ENCODE data around the gene SLC32A1. TPM values are rescaled to one million over a fixed set of nuclear protein-coding genes. Genes with fewer than 3 reads are reported as not detected.

SLC32A1 gene
- total RNA-seq, 2 experiments from 2014 or later = not detected

Other genes with a start within 250 kb of the SLC32A1 start
- gene ADIG, start 143.3 kb upstream of the SLC32A1 start, total RNA-seq = not detected
- under 1 TPM in 1 of 2 experiments, not detected in 1; 0.12 TPM for gene ARHGAP40, start 122.7 kb upstream of the SLC32A1 start, total RNA-seq
- gene ACTR5, start 24.0 kb downstream of the SLC32A1 start, total RNA-seq = 1 to 10 TPM; 7.3 to 7.5 TPM
- 10 to 100 TPM; 65.3 to 65.4 TPM for gene PPP1R16B, start 81.2 kb downstream of the SLC32A1 start, total RNA-seq
- 10 to 100 TPM; 11.8 to 14.2 TPM for gene FAM83D, start 201.9 kb downstream of the SLC32A1 start, total RNA-seq
- 10 to 100 TPM; 16.9 to 17.0 TPM for gene DHX35, start 237.9 kb downstream of the SLC32A1 start, total RNA-seq